Measurements from ENCODE around the gene LILRB1.

- no peak for TF ChIP-seq CTCF (IDR thresholded peaks at IDR 0.05)
- TF ChIP-seq POLR2A (IDR thresholded peaks at IDR 0.05): no peak
These were observed 35.5 kb upstream of the LILRB1 start for GRCh38 chr19:54594737-54595136.

Measured in prostate gland (tissue), 2 donors.